Aorta (tissue), 5 donors: ENCODE measurements around the gene EFCAB8. TPM values are rescaled to one million over a fixed set of nuclear protein-coding genes. Genes with fewer than 3 reads are reported as not detected.
"Not testable (repeated sequence)": the region's sequence is repeated elsewhere in the genome, so short reads cannot be mapped to it uniquely, and the experiment has no call there.

Experiments used
- ATAC-seq: fragments of 200-7000 bp; cut with Tn5 transposase; one replicate; pipeline ENCODE4 v1.9.1; 2022; ENCODE audit warnings: moderate library complexity; ENCODE audit not compliant: low FRiP score
- DNase-seq, 2 donors: peaks; one replicate each; pipeline ENCODE4 v3.0.0-alpha.2; 2020
- H3K27ac ChIP-seq, 2 donors: one replicate each; pipeline ENCODE4 v1.5.1; 2013; ENCODE audit warnings: low read length in 2 of 2, mild to moderate bottlenecking in 2 of 2, moderate library complexity in 2 of 2, control low read depth in 1 of 2, inconsistent platforms in 1 of 2, low read depth in 1 of 2
- H3K27me3 ChIP-seq, 2 donors: one replicate each; pipeline ENCODE4 v1.6.1; 2013; ENCODE audit warnings: control low read depth in 1 of 2, low read length in 1 of 2, mild to moderate bottlenecking in 1 of 2, moderate library complexity in 1 of 2; ENCODE audit not compliant: insufficient read depth in 2 of 2, control insufficient read depth in 1 of 2
- H3K36me3 ChIP-seq, 2 donors: one replicate each; pipeline ENCODE4 v1.6.1; 2013; ENCODE audit warnings: control low read depth in 1 of 2, low read length in 1 of 2, mild to moderate bottlenecking in 1 of 2; ENCODE audit not compliant: insufficient read depth in 2 of 2, control insufficient read depth in 1 of 2
- H3K4me1 ChIP-seq, 2 donors: one replicate each; pipeline ENCODE4 v1.6.1; 2013; ENCODE audit warnings: low read length in 2 of 2, control low read depth in 1 of 2, mild to moderate bottlenecking in 1 of 2, moderate library complexity in 1 of 2; ENCODE audit not compliant: insufficient read depth in 2 of 2, control insufficient read depth in 1 of 2
- H3K4me3 ChIP-seq, 2 donors: one replicate each; pipeline ENCODE4 v1.5.1; 2013; ENCODE audit warnings: low read length in 2 of 2, control low read depth in 1 of 2, mild to moderate bottlenecking in 1 of 2
- H3K9me3 ChIP-seq: one replicate; pipeline ENCODE4 v1.6.1; 2013; ENCODE audit warnings: mild to moderate bottlenecking, low read length; ENCODE audit not compliant: control insufficient read depth
- WGBS, 2 donors: extraction: QIAGEN DNeasy Blood & Tissue Kit; methylation state at CpG; one replicate each; pipeline ENCODE4 v1.1.7; 2013; 5-methylcytosine and 5-hydroxymethylcytosine counted together
- intact Hi-C, 2 donors: fragments of 100-400 bp; cut with DNase I; formaldehyde crosslinking; loops; one replicate each; pipeline versions ENCODE4 v1.14.2 to v1.15.0; 2022
- polyA plus RNA-seq, 2 donors: library from polyadenylated mRNA; stranded (reverse); fragments of 200-250 nt; gene quantifications; one replicate each; pipeline ENCODE4 v1.2.3, GENCODE V29; 2013
- total RNA-seq, 2 donors: library from RNA; stranded (reverse); fragmentation: NEBNext Ultra II Directional; extraction: Animal tissue kit (Norgen Biotek cat#: 25700); gene quantifications; one replicate each; pipeline ENCODE4 v1.2.1, GENCODE V29; 2021
- donor health status: healthy with polysubstance abuse.
- donor health status: Bipolar disorder and iron deficiency.
- donor health status: DM: no; HTN: no; CAD: no.
- donor health status: DM: no; HTN: no; CAD: no.
- donor health status: DM: yes; HTN: yes; CAD: no.

The EFCAB8 gene
- total and polyA plus RNA-seq, 4 donors: 0.13 to 1.1 (median 0.81) TPM; not detected in 1

GRCh38 chr20:32930701-32931100 lies 72.0 kb downstream of the EFCAB8 start:
- H3K4me1 ChIP-seq: no peaks in the 10 kb centered on the region
- intact Hi-C loops: no loop called here
- ATAC-seq: no peak

DNA sequence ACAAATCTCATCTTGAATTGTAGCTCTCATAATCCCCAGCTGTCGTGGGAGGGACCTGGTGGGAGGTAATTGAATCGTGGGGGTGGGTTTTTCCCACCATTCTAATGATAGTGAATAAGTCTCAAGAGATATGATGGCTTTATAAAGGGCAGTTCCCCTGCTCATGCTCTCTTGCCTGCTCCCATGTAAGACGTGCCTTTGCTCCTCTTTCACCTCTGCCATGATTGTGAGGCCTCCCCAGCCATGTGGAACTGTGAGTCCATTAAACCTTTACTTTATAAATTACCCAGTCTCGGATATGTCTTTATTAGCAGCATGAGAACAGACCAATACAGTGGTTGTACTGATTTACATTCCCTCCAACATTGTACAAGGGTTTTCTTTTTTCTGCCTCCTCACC lies 75.9 kb downstream of the EFCAB8 start:
- H3K9me3 ChIP-seq: no peaks in the 10 kb centered on the region
- DNase-seq (no peak), ATAC-seq (no peak)
- H3K27ac ChIP-seq: no peak overlapping the region
- no peaks in the 10 kb centered on the region for H3K27me3 ChIP-seq
- WGBS, 2 donors: 56 to 70% methylated on average over 4 of the region's 4 CpGs
- intact Hi-C loops: no loop called here
- no peaks in the 10 kb centered on the region for H3K36me3 ChIP-seq
- H3K4me3 ChIP-seq: no peak overlapping the region
- no peaks in the 10 kb centered on the region for H3K4me1 ChIP-seq

More at GRCh38 chr20:32930701-32931100, 72.0 kb downstream of the EFCAB8 start:
- Histone ChIP-seq H3K36me3 (no peaks in the 10 kb centered on the region), H3K27ac (no peak overlapping the region), H3K27me3 (no peaks in the 10 kb centered on the region), H3K4me3 (no peak overlapping the region), H3K9me3 (no peaks in the 10 kb centered on the region)
- WGBS, 2 donors: 66 to 77% methylated on average over 5 of the region's 5 CpGs
- DNase-seq: no peak

GRCh38 chr20:32941155-32941885 lies 82.6 kb downstream of the EFCAB8 start:
- peaks cover 2% of the 10 kb centered on the region for H3K9me3 ChIP-seq
- H3K4me1 ChIP-seq: no peaks in the 10 kb centered on the region
- WGBS, 2 donors: 65 to 86% methylated on average over 4 of the region's 4 CpGs
- H3K36me3 ChIP-seq: no peaks in the 10 kb centered on the region
- DNase-seq (no peak), ATAC-seq (no peak)
- no peak overlapping the region for H3K4me3 ChIP-seq
- no peak overlapping the region for H3K27ac ChIP-seq
- intact Hi-C loops: no loop called here
- H3K27me3 ChIP-seq: no peaks in the 10 kb centered on the region

GRCh38 chr20:32943490-32944052 lies 84.8 kb downstream of the EFCAB8 start:
- ATAC-seq: no peak

GRCh38 chr20:32945710-32946221 lies 87.0 kb downstream of the EFCAB8 start:
- Histone ChIP-seq H3K9me3 (peaks cover 2% of the 10 kb centered on the region), H3K36me3 (no peaks in the 10 kb centered on the region), H3K4me3 (no peak overlapping the region), H3K27me3 (no peaks in the 10 kb centered on the region), H3K4me1 (no peaks in the 10 kb centered on the region), H3K27ac (no peak overlapping the region)
- intact Hi-C loops: no loop called here
- DNase-seq (no peak), ATAC-seq (no peak)
- WGBS, 2 donors: 26 to 29% methylated on average over 4 of the region's 4 CpGs

More at GRCh38 chr20:32943490-32944052, 84.8 kb downstream of the EFCAB8 start:
- intact Hi-C loops: no loop called here
- no peak overlapping the region for H3K4me3 ChIP-seq
- no peaks in the 10 kb centered on the region for H3K4me1 ChIP-seq
- peaks cover 2% of the 10 kb centered on the region for H3K9me3 ChIP-seq
- no peak overlapping the region for H3K27ac ChIP-seq
- no peaks in the 10 kb centered on the region for H3K27me3 ChIP-seq
- 76 to 81% methylated on average over 7 of the region's 7 CpGs for WGBS, 2 donors
- no peak for DNase-seq
- no peaks in the 10 kb centered on the region for H3K36me3 ChIP-seq

DNA sequence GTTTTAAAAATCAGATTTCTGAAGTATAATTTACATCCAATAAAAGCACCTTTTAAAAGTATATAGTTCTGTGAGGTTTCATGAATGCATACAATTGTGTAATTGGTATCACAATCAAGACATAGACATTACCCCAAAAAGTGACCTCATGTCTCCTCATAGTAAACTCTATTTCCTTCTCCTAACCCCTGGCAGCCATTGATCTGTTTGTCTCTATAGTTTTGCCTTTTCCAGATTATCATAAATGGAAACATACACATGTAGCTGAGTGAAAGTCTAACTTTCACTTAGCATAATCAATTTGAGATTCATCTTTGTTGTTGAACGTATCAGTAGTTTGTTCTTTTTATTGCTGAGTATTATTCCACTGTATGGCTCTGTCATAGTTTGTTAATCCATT lies 87.9 kb downstream of the EFCAB8 start:
- Histone ChIP-seq H3K9me3 (peaks cover 2% of the 10 kb centered on the region), H3K27ac (no peak overlapping the region), H3K4me3 (no peak overlapping the region), H3K27me3 (no peaks in the 10 kb centered on the region), H3K36me3 (no peaks in the 10 kb centered on the region), H3K4me1 (no peaks in the 10 kb centered on the region)
- intact Hi-C loops: no loop called here
- DNase-seq (no peak), ATAC-seq (no peak)
- WGBS, 2 donors: 79 to 84% methylated on average over 1 of the region's 1 CpG

GRCh38 chr20:32950539-32950938 lies 91.8 kb downstream of the EFCAB8 start:
- H3K27ac ChIP-seq, H3K27me3 ChIP-seq, H3K36me3 ChIP-seq, H3K4me3 ChIP-seq, H3K9me3 ChIP-seq, intact Hi-C loops, ATAC-seq, DNase-seq, H3K4me1 ChIP-seq: not testable (repeated sequence)
- 12 to 24% methylated on average over 4 of the region's 4 CpGs for WGBS, 2 donors

GRCh38 chr20:32957459-32957858 lies 98.7 kb downstream of the EFCAB8 start:
- no peaks in the 10 kb centered on the region for H3K36me3 ChIP-seq
- no peaks in the 10 kb centered on the region for H3K27me3 ChIP-seq
- DNase-seq: no peak
- no peak overlapping the region for H3K4me3 ChIP-seq
- no peak for ATAC-seq
- intact Hi-C loops: no loop called here
- no peaks in the 10 kb centered on the region for H3K4me1 ChIP-seq
- H3K27ac ChIP-seq: no peak overlapping the region
- peaks cover 8% of the 10 kb centered on the region for H3K9me3 ChIP-seq
- WGBS, 2 donors: 52 to 68% methylated on average over 5 of the region's 5 CpGs

GRCh38 chr20:32958574-32958973 lies 99.9 kb downstream of the EFCAB8 start:
- no peaks in the 10 kb centered on the region for H3K36me3 ChIP-seq
- no peaks in the 10 kb centered on the region for H3K4me1 ChIP-seq
- H3K4me3 ChIP-seq: no peak overlapping the region
- H3K27ac ChIP-seq: no peak overlapping the region
- no peak for DNase-seq
- ATAC-seq: no peak
- H3K9me3 ChIP-seq: peaks cover 8% of the 10 kb centered on the region
- intact Hi-C loops: no loop called here
- H3K27me3 ChIP-seq: no peaks in the 10 kb centered on the region
